ENCODE results near the gene INTS11.
A peak's percentile ranks its signal among the peaks of the same experiment; 100 is the strongest.

The INTS11 gene

GRCh38 chr1:1312450-1313314, 11.8 kb downstream of the INTS11 start:
- no peak for DNase-seq (ENCODE audit: low read depth)

- DNase-seq (ENCODE audit: low read depth): no peak
Measured at GRCh38 chr1:1311107-1312104, 13.1 kb downstream of the INTS11 start.

GRCh38 chr1:1310476-1311053, 13.9 kb downstream of the INTS11 start:
- DNase-seq (ENCODE audit: low read depth): no peak

GRCh38 chr1:1310109-1310385, 14.4 kb downstream of the INTS11 start:
- DNase-seq (ENCODE audit: low read depth): no peak

- peak; percentile 40 for DNase-seq (ENCODE audit: low read depth)
Measured at GRCh38 chr1:1309251-1310108, 15.0 kb downstream of the INTS11 start.

GRCh38 chr1:1308756-1309250, 15.7 kb downstream of the INTS11 start:
- DNase-seq (ENCODE audit: low read depth): no peak

- peak; percentile 91 for DNase-seq (ENCODE audit: low read depth)
Measured at GRCh38 chr1:1307923-1308755, 16.3 kb downstream of the INTS11 start, which contains the start of the genes ACAP3 and PUSL1. Gene ACAP3 (minus strand): TSS chr1:1307930. CDS start chr1:1307815, 115 bp downstream. Gene PUSL1 (plus strand): TSS chr1:1308597. CDS start chr1:1308644, 47 bp downstream.

GRCh38 chr1:1307261-1307922, 17.1 kb downstream of the INTS11 start:
- peak; percentile 47 for DNase-seq (ENCODE audit: low read depth)

GRCh38 chr1:1306661-1307260, 17.7 kb downstream of the INTS11 start:
- DNase-seq (ENCODE audit: low read depth): no peak

GRCh38 chr1:1306070-1306660, 18.3 kb downstream of the INTS11 start:
- peak; percentile 59 for DNase-seq (ENCODE audit: low read depth)

- peak; percentile 86 for DNase-seq (ENCODE audit: low read depth)
Measured at GRCh38 chr1:1305300-1306069, 19.0 kb downstream of the INTS11 start.

GRCh38 chr1:1304331-1305299, 19.8 kb downstream of the INTS11 start:
- peak; percentile 84 for DNase-seq (ENCODE audit: low read depth)

- no peak for DNase-seq (ENCODE audit: low read depth)
Measured at GRCh38 chr1:1303736-1304135, 20.7 kb downstream of the INTS11 start.

GRCh38 chr1:1302951-1303509, 21.4 kb downstream of the INTS11 start:
- no peak for DNase-seq (ENCODE audit: low read depth)

- DNase-seq (ENCODE audit: low read depth): no peak
Measured at GRCh38 chr1:1302006-1302430, 22.4 kb downstream of the INTS11 start.

- DNase-seq (ENCODE audit: low read depth): no peak
Measured at GRCh38 chr1:1300352-1300739, 24.1 kb downstream of the INTS11 start.
